B cell (primary cell): Measurements from ENCODE around the gene C3. TPM values are rescaled to one million over a fixed set of nuclear protein-coding genes. Genes with fewer than 3 reads are reported as not detected.
"Not testable (repeated sequence)": the region's sequence is repeated elsewhere in the genome, so short reads cannot be mapped to it uniquely, and the experiment has no call there.

Experiments
- ATAC-seq: fragments of 200-7000 bp; cut with Tn5 transposase; one replicate; pipeline ENCODE4 v1.10.0; 2021; ENCODE audit warnings: low read depth, mild to moderate bottlenecking, moderate number of reproducible peaks, moderate library complexity
- CTCF ChIA-PET: fragments of 350-600 bp; sonication (Branson Sonifier 250); formaldehyde crosslinking; loops from one replicate; lab custom pipeline; 2021; ENCODE audit warnings: antibody characterized with exemption, inconsistent platforms; lab: Charles Lee
- POLR2A ChIA-PET: fragments of 350-600 bp; sonication (Branson Sonifier 250); formaldehyde crosslinking; loops from one replicate; lab custom pipeline; 2021; ENCODE audit warnings: antibody characterized with exemption; lab: Charles Lee
- DNase-seq: peaks from one replicate; pipeline ENCODE4 v3.0.0; 2013
- H2AFZ ChIP-seq: 2 replicates; pipeline ENCODE4 v1.6.1; 2012; ENCODE audit warnings: mild to moderate bottlenecking, low read depth, low read length; ENCODE audit not compliant: insufficient read depth, poor library complexity, severe bottlenecking
- H3K27ac ChIP-seq, 2 donors: 1 replicate in 1 of 2; 2 replicates in 1 of 2; pipeline ENCODE4 v1.5.1; 2012 to 2013; ENCODE audit warnings: low read length in 2 of 2, mild to moderate bottlenecking in 2 of 2, moderate library complexity in 1 of 2
- H3K27me3 ChIP-seq, 4 experiments: fragments of 200-600 bp in 1 of 4; sonication (generic) in 1 of 4; replicated peaks in 1 of 4; 1 replicate in 2 of 4; 2 replicates in 2 of 4; pipeline versions ENCODE4 v1.6.1 to v1.7.0; 2013 to 2016; ENCODE audit warnings: low read length in 3 of 4, mild to moderate bottlenecking in 2 of 4, mixed read lengths in 1 of 4, moderate library complexity in 1 of 4; ENCODE audit not compliant: insufficient read depth in 4 of 4, control insufficient read depth in 3 of 4; ENCODE audit errors: control extremely low read depth in 1 of 4
- H3K36me3 ChIP-seq, 2 experiments: replicated peaks in 1 of 2; 1 replicate in 1 of 2; 2 replicates in 1 of 2; pipeline versions ENCODE4 v1.6.1 to v1.7.1; 2013; ENCODE audit warnings: low read length in 1 of 2; ENCODE audit not compliant: insufficient read depth in 2 of 2, control insufficient read depth in 1 of 2; ENCODE audit errors: control extremely low read depth in 1 of 2, extremely low read depth in 1 of 2
- H3K4me1 ChIP-seq, 2 donors: fragments of 200-600 bp in 1 of 2; sonication (generic) in 1 of 2; 1 replicate in 1 of 2; 2 replicates in 1 of 2; pipeline versions ENCODE4 v1.5.1 to v1.6.1; 2013 to 2017; ENCODE audit warnings: low read length in 2 of 2; ENCODE audit not compliant: control insufficient read depth in 2 of 2, insufficient read depth in 2 of 2
- H3K4me2 ChIP-seq: replicated peaks from 2 replicates; pipeline ENCODE3; 2012; ENCODE audit warnings: mild to moderate bottlenecking, low read depth, low read length; ENCODE audit not compliant: poor library complexity, severe bottlenecking
- H3K4me3 ChIP-seq, 5 experiments: fragments of 200-600 bp in 1 of 5; sonication (generic) in 1 of 5; 1 replicate in 3 of 5; 2 replicates in 2 of 5; pipeline versions ENCODE4 v1.5.1 to v1.7.0; 2011 to 2016; ENCODE audit warnings: low read length in 4 of 5, mild to moderate bottlenecking in 4 of 5, low read depth in 2 of 5, control low read depth in 1 of 5, moderate library complexity in 1 of 5; ENCODE audit not compliant: insufficient read depth in 1 of 5; ENCODE audit errors: control extremely low read depth in 1 of 5, extremely low read depth in 1 of 5
- H3K79me2 ChIP-seq: fragments of 200-600 bp; sonication (generic); one replicate; pipeline ENCODE4 v1.6.0; 2016; ENCODE audit warnings: low read length; ENCODE audit not compliant: control insufficient read depth, insufficient read depth
- H3K9ac ChIP-seq: fragments of 200-600 bp; sonication (generic); 2 replicates; pipeline ENCODE4 v1.6.1; 2017; ENCODE audit warnings: mild to moderate bottlenecking, low read length, moderate library complexity
- H3K9me3 ChIP-seq, 3 donors: one replicate each; pipeline versions ENCODE4 v1.6.1 to v1.7.1; 2013; ENCODE audit warnings: low read length in 2 of 3; ENCODE audit not compliant: control insufficient read depth in 2 of 3, insufficient read depth in 1 of 3; ENCODE audit errors: control extremely low read depth in 1 of 3
- H4K20me1 ChIP-seq: 2 replicates; pipeline ENCODE4 v1.6.0; 2012; ENCODE audit warnings: mild to moderate bottlenecking, low read length; ENCODE audit not compliant: insufficient read depth, control insufficient read depth, poor library complexity, severe bottlenecking
- H3K27ac Mint-ChIP-seq: one replicate; pipeline ENCODE4 v1.8.0; 2021; ENCODE audit warnings: mixed read lengths
- H3K27me3 Mint-ChIP-seq: one replicate; pipeline ENCODE4 v1.8.0; 2021; ENCODE audit warnings: mixed read lengths
- H3K4me1 Mint-ChIP-seq: one replicate; pipeline ENCODE4 v1.8.0; 2021; ENCODE audit warnings: mixed read lengths
- H3K4me3 Mint-ChIP-seq: one replicate; pipeline ENCODE4 v1.8.0; 2021; ENCODE audit warnings: mixed read lengths
- H3K9me3 Mint-ChIP-seq: one replicate; pipeline ENCODE4 v1.8.0; 2022; ENCODE audit warnings: mixed read lengths; ENCODE audit not compliant: insufficient read depth
- CTCF ChIP-seq: fragments of 200-600 bp; IDR thresholded peaks from one replicate; pipeline ENCODE4 v1.8.0; 2022; ENCODE audit warnings: antibody characterized with exemption, mild to moderate bottlenecking
- EZH2 ChIP-seq: IDR thresholded peaks from 2 replicates; pipeline ENCODE4 v1.6.1; 2012; ENCODE audit warnings: borderline replicate concordance, low read depth, mild to moderate bottlenecking, moderate library complexity, low read length; ENCODE audit not compliant: insufficient read depth, poor library complexity, severe bottlenecking
- WGBS: methylation state at CpG from one replicate; pipeline ENCODE4 v1.1.5; 2013; ENCODE audit warnings: missing lambda C conversion rate; ENCODE audit not compliant: insufficient coverage; 5-methylcytosine and 5-hydroxymethylcytosine counted together
- intact Hi-C: fragments of 100-400 bp; cut with micrococcal nuclease; formaldehyde crosslinking; loops from one replicate; pipeline ENCODE4 v1.10.0; 2022
- polyA plus RNA-seq: library from polyadenylated mRNA; depleted of rRNA; stranded (reverse); fragments of >200 nt; gene quantifications from 2 replicates; pipeline ENCODE4 v1.2.3, GENCODE V29; 2012
- total RNA-seq, 2 donors: library from RNA; stranded (reverse); fragments of 120-200 nt in 1 of 2; gene quantifications; 1 replicate in 1 of 2; 2 replicates in 1 of 2; pipeline versions ENCODE4 v1.2.3 to v1.2.4, GENCODE V29; 2013 to 2022

C3 gene
- total and polyA plus RNA-seq, 2 donors (not counting 1 experiment from before 2014, with no cell fraction given): 0.01 to 0.47 TPM

GRCh38 chr19:6660930-6661329 lies 59.5 kb downstream of the C3 start:
- Histone ChIP-seq H2AFZ (peak overlapping the region; percentile 27), H3K4me1 (peaks cover 3 to 4% of the 10 kb centered on the region in 2 donors), H3K27ac (no peak overlapping the region), H3K4me3 (no peak overlapping the region), H3K9ac (no peak overlapping the region), H3K79me2 (no peaks in the 10 kb centered on the region), H3K9me3 (peaks cover 0 to 9% (median 0%) of the 10 kb centered on the region in 3 donors), H4K20me1 (no peaks in the 10 kb centered on the region), H3K36me3 (no peaks in the 10 kb centered on the region), H3K27me3 (peaks cover 0 to 31% (median 5%) of the 10 kb centered on the region in 4 experiments), H3K4me2 (peak overlapping the region; percentile 20)
- POLR2A ChIA-PET: no interaction called here
- peak overlapping the region; percentile 13 for H3K4me3 Mint-ChIP-seq
- CTCF ChIA-PET: interaction anchor here (1.0 to 1.9 kb wide), 4 partner anchors 76 to 205 kb away, joined by 3 to 8 read pairs (median 3); no protein-coding TSS in a partner anchor
- intact Hi-C loops: no loop called here
- H3K27ac Mint-ChIP-seq: no peak overlapping the region
- WGBS: 52% methylated on average over 8 of the region's 20 CpGs
- ATAC-seq: no peak
- peaks cover 31% of the 10 kb centered on the region for H3K27me3 Mint-ChIP-seq
- peaks cover 17% of the 10 kb centered on the region for H3K4me1 Mint-ChIP-seq
- no peaks in the 10 kb centered on the region for H3K9me3 Mint-ChIP-seq
- no peak for TF ChIP-seq CTCF
- TF ChIP-seq EZH2: no peak
- no peak for DNase-seq

DNA sequence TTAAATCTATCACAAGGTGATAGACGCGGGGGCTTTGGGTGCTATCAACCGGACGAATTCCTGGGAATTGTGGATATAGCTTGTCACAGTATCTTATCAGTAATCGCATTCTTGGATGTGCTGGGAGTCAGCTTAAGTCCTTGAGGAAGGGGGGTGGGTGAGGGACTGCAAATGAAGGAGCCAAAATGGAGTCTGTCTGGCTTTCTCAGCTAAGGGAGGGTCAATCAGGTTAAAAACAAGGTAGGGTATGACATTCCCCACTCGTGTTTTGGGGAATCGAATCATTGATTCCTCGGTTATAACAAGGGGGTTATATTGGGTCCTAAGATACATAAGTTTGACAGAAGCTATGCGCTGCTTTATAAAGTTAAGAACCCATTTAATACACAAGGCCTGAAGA lies 64.1 kb downstream of the C3 start:
- H3K27me3 ChIP-seq: peaks cover 0 to 28% (median 3%) of the 10 kb centered on the region in 4 experiments
- CTCF ChIA-PET: interaction anchor here (1.5 kb wide), 1 partner anchor 190 kb away, joined by 5 read pairs; no protein-coding TSS in a partner anchor
- WGBS: 100% methylated on average over 1 of the region's 9 CpGs
- DNase-seq, H3K27ac ChIP-seq, H4K20me1 ChIP-seq, H3K4me3 Mint-ChIP-seq, H3K79me2 ChIP-seq, H3K36me3 ChIP-seq, H3K9me3 ChIP-seq, H3K9me3 Mint-ChIP-seq, intact Hi-C loops, H3K4me2 ChIP-seq, H3K4me3 ChIP-seq, H2AFZ ChIP-seq, POLR2A ChIA-PET, H3K27ac Mint-ChIP-seq, H3K9ac ChIP-seq, ATAC-seq: not testable (repeated sequence)
- H3K27me3 Mint-ChIP-seq: peaks cover 31% of the 10 kb centered on the region
- H3K4me1 ChIP-seq: peaks cover 9 to 10% of the 10 kb centered on the region in 2 donors
- H3K4me1 Mint-ChIP-seq: peaks cover 19% of the 10 kb centered on the region
